ENCODE measurements around the gene LMOD3.

GRCh38 chr3:69121513-69121912, 882 bp downstream of the LMOD3 start:
- TF ChIP-seq CTCF (IDR thresholded peaks at IDR 0.05 in 4 of 5, conservative IDR thresholded peaks at IDR 0.05 in 1 of 5): no peak
- TF ChIP-seq POLR2A (IDR thresholded peaks at IDR 0.05): peak; percentile 28 to 45
